ENCODE data around the gene NTNG2.

The NTNG2 gene

DNA sequence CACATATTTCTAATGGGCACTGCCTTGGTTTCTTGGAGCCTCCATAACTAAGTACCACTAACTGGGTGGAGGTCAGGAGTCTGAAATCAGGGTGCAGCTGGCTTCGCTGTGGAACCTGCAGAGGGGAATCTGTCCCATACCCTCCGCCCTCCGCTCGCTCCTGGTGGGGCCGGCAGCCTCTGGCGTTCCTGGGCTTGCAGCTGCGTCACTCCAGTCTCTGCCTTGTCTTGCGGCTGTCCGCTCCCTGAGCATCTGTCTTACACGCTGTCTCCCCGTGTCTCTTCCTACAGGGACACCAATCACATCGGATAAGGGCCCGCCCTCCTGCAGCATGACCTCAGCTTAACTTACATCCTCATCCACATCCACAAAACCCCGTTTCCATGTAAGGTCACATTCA is 45.4 kb downstream of the NTNG2 start:
- H3K36me3 ChIP-seq: 0 out of 2 replicates have a peak, but pooled peaks cover 3% of the 10 kb centered on the region
- no peaks in the 10 kb centered on the region for H3K27me3 ChIP-seq
- no peak overlapping the region for H3K9ac ChIP-seq
- no peak overlapping the region for H3K27ac ChIP-seq
- peaks cover 22% of the 10 kb centered on the region for H3K4me1 ChIP-seq
- H3K4me3 ChIP-seq: no peak overlapping the region
- H3K4me2 ChIP-seq: no peak overlapping the region
- H4K20me1 ChIP-seq: peaks cover 40% of the 10 kb centered on the region
- TF ChIP-seq Cebpa-rat (IDR thresholded peaks at IDR 0.05): no peak
- peaks cover 8% of the 10 kb centered on the region for H3K9me3 ChIP-seq

DNA sequence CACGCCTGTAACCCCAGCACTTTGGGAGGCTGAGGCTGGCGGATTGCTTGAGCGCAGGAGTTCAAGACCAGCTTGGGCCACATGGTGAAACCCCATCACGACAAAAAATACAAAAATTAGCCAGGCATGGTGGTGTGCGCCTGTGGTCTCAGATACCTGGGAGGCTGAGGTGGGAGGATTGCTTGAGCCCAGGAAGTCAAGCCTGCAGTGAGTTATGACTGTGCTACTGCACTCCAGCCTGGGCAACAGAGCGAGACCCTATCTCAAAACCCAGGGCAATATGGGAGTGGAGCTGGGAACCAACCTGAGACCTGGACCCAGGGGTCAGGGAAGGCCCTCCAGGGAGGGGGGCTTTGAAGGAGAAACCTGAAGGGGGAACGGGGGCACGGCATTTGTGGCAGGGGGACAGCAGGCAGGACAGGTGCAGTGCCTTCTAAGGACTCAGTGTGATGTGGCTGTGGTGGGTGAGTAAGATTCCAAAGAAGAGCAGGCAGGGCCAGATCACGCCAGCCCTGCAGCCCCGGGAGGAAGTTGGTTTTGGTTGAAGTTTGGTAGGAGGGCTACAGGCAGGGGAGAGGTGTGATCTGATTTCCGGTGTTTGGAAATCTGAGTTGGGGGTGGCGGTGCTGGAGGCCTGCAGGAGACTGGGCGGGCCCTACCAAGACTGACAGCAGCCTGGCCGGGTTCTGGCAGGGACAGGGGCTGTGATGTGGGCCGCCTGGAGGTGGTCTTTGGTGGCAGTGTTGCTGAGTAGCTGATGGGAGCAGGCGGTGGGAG is 46.2 kb downstream of the NTNG2 start:
- no peak for TF ChIP-seq Cebpa-rat (IDR thresholded peaks at IDR 0.05)
- no peak overlapping the region for H3K4me2 ChIP-seq
- H3K27ac ChIP-seq: no peak overlapping the region
- peaks cover 8% of the 10 kb centered on the region for H3K9me3 ChIP-seq
- H3K27me3 ChIP-seq: no peaks in the 10 kb centered on the region
- 0 out of 2 replicates have a peak, but pooled peaks cover 3% of the 10 kb centered on the region for H3K36me3 ChIP-seq
- H3K9ac ChIP-seq: no peak overlapping the region
- H3K4me1 ChIP-seq: peaks cover 19% of the 10 kb centered on the region
- no peak overlapping the region for H3K4me3 ChIP-seq
- peaks cover 32% of the 10 kb centered on the region for H4K20me1 ChIP-seq

DNA sequence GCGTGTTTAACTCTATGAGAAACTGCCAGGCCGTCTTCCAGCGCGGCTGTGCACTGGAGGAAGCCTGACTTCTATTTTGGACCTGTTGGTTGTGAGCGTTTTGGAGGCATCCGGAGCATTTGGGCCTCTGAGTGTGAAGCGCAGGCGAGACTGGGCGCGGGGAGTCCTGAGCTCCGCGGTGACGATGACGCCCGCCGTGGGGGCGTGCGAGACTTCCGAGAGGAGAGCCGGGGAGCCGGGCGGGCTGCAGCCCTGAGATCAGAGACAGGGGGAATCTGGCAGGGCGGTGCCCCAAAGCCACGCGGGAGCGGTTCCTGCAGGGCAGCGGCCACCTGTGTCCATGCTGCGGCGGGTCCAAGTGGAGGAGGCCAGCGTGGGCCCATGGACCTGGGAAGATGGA is 47.4 kb downstream of the NTNG2 start:
- H3K36me3 ChIP-seq: 0 out of 2 replicates have a peak, but pooled peaks cover 3% of the 10 kb centered on the region

DNA sequence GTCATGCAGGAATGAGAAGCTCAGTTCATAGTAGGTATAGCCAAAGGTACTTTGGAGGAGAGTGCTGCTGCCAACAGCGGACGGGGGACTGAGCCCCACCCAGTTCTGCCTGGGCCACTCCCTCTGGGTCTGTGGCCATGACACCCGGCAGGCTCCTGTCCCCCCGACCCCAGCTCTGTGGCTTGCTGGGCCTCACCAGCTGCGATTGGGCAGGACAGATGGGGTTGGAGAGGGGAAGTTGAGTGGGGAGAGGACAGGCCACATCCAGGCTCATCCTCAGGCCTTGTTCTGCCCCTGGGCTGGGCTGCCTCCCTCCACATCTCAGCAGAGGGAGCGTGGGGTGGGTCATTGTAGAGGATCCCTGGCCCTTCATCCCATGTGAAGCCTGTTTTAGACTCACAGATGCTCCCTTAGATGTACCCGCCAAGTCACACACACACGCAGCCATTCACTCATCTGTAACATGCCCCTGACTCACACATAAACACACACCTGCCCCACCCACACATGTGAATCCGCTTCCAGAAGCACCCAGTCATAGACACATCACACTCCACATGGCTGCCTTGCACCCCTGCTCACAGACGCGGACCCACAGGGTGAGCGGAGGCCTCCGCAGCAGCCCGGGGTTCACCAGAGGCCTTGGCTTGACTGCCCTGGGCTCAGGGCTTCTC is 48.8 kb downstream of the NTNG2 start:
- H3K4me1 ChIP-seq: peaks cover 35% of the 10 kb centered on the region
- TF ChIP-seq Cebpa-rat (IDR thresholded peaks at IDR 0.05): no peak
- no peaks in the 10 kb centered on the region for H3K36me3 ChIP-seq
- peak overlapping the region; percentile 63 for H3K4me2 ChIP-seq
- H3K4me3 ChIP-seq: no peak overlapping the region
- peaks cover 38% of the 10 kb centered on the region; the same call in 1 of the 2 replicates for H4K20me1 ChIP-seq
- no peak overlapping the region for H3K27ac ChIP-seq
- H3K9ac ChIP-seq: no peak overlapping the region
- H3K9me3 ChIP-seq: no peaks in the 10 kb centered on the region
- H3K27me3 ChIP-seq: no peaks in the 10 kb centered on the region

More for the DNA sequence above, 47.4 kb downstream of the NTNG2 start:
- H3K4me1 ChIP-seq: peaks cover 31% of the 10 kb centered on the region
- no peak overlapping the region for H3K27ac ChIP-seq
- no peak for TF ChIP-seq Cebpa-rat (IDR thresholded peaks at IDR 0.05)
- no peak overlapping the region for H3K4me2 ChIP-seq
- H4K20me1 ChIP-seq: peaks cover 38% of the 10 kb centered on the region; the same call in 1 of the 2 replicates
- no peak overlapping the region for H3K9ac ChIP-seq
- H3K9me3 ChIP-seq: peaks cover 8% of the 10 kb centered on the region
- no peak overlapping the region for H3K4me3 ChIP-seq
- H3K27me3 ChIP-seq: no peaks in the 10 kb centered on the region

DNA sequence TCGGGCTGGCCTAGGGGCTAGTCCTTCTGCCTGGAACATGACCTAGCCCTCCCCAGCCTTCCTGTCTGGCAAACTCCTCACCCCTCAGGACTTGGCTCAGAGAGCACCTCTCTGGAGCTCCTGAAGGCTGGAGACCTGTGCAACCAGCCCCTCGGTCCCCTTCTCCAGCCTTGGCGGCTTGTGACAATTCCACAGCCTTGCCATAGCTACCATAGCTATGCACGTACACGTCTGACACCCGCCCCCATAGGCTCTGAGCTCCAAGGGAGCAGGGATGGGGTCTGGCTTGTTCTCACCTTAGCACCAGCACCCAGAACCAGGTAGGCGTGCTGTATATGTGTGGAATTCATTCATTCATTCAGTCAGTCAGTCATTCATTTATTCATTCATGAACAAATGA is 49.7 kb downstream of the NTNG2 start:
- H3K9me3 ChIP-seq: no peaks in the 10 kb centered on the region
- H3K27me3 ChIP-seq: no peaks in the 10 kb centered on the region
- peaks cover 39% of the 10 kb centered on the region; the same call in 1 of the 2 replicates for H4K20me1 ChIP-seq
- H3K4me2 ChIP-seq: no peak overlapping the region
- H3K36me3 ChIP-seq: no peaks in the 10 kb centered on the region
- H3K4me3 ChIP-seq: no peak overlapping the region
- H3K4me1 ChIP-seq: peaks cover 35% of the 10 kb centered on the region
- H3K9ac ChIP-seq: no peak overlapping the region
- TF ChIP-seq Cebpa-rat (IDR thresholded peaks at IDR 0.05): no peak
- no peak overlapping the region for H3K27ac ChIP-seq

DNA sequence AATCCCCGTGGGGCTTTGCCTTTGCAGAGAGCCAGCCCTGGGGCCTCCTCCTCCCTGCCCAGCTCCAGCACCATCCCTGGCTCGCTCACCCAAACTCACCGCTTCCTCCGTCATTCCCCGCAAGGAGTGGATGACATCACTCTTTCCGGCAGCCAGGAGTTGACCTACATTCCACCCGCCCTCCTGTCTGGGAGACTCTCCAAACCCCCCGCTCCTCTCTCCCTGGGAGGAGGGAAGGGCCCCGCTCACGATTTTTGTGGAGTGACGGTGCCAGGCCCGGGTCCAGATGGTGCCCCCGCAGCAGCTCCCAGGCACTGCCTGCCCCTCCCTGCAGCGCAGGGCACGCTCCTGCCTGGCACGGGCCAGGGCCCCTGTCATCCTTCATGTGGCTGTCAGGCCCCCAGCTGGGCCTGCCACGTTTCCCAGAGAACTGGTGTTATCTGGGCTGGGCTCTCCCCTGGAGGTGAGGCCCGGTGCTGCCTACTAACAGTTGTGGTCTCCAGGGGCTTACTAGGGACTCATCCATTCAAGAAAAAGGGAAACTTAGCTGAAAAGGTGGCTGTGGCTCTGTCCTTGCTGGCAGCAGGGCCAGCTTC is 52.3 kb downstream of the NTNG2 start:
- Histone ChIP-seq H3K27me3 (no peaks in the 10 kb centered on the region), H3K4me2 (peak overlapping the region; percentile 71), H3K4me3 (no peak overlapping the region), H3K9me3 (no peaks in the 10 kb centered on the region), H4K20me1 (peaks cover 41% of the 10 kb centered on the region; the same call in 1 of the 2 replicates), H3K9ac (0 out of 2 replicates have a peak overlapping the region, but pooled peaks have one; percentile 29), H3K36me3 (no peaks in the 10 kb centered on the region), H3K27ac (peak overlapping the region; percentile 48; the same call in 1 of the 2 replicates), H3K4me1 (peaks cover 46% of the 10 kb centered on the region)
- TF ChIP-seq Cebpa-rat (IDR thresholded peaks at IDR 0.05): no peak

DNA sequence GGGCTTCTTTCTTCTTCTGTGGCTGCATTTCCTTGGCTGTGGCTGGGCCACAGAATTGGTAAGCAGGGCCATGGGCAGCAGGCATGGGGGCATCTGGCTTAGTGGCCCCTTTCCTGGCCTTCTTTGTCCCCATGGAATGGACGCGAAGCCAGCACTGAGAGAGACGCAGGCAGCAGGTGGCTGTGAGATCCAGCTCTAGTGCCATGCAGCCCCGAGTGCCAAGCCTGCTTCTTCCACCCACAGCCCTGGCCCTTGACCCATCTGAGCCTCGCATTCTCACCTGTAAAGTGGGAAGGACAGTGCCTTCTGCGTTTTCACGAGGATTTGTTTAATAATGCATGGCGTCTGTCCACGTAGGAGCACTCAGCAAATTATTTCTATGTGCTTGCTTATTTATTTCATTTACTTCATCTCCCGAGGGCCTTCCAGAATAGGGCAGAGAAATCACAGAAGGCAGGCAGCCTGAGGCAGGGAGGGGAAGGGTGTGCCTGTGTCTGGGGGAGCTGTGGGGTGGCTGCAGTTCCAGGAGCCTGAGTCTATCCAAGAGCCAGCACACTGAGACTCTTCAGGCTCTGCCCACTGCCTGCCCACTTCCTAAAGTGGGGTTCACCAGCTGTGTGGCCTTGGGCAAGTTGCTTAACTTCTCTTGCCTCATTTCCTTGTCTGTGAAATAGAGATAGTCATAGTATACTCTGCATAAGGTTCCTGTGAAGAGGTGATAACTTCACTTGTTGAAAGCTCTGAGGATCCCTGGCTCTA is 55.2 kb downstream of the NTNG2 start:
- no peaks in the 10 kb centered on the region for H3K9me3 ChIP-seq
- H3K4me1 ChIP-seq: peaks cover 32% of the 10 kb centered on the region
- no peaks in the 10 kb centered on the region for H3K36me3 ChIP-seq
- H3K9ac ChIP-seq: no peak overlapping the region
- no peak for TF ChIP-seq Cebpa-rat (IDR thresholded peaks at IDR 0.05)
- H3K4me3 ChIP-seq: no peak overlapping the region
- H3K4me2 ChIP-seq: no peak overlapping the region
- H3K27me3 ChIP-seq: no peaks in the 10 kb centered on the region
- no peak overlapping the region for H3K27ac ChIP-seq
- H4K20me1 ChIP-seq: peaks cover 21% of the 10 kb centered on the region; the same call in 1 of the 2 replicates

DNA sequence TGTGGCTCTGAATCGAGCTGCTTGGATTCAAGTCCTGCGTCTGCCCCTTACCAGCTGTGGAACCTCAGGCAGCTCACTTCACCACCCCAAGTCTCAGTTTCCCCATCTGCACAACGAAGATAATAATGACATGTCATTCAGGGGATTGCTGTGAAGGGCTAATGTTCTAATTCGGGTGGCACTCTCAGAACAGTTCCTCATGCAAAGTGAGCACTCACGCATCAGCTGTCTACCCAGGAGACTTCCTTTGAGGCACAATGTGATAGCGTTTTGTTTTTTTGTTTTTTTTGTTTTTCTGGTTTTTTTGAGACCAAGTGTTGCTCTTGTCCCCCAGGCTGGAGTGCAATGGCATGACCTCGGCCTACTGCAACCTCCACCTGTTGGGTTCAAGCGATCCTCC is 56.4 kb downstream of the NTNG2 start:
- no peaks in the 10 kb centered on the region for H3K9me3 ChIP-seq
- no peak overlapping the region for H3K9ac ChIP-seq
- no peaks in the 10 kb centered on the region for H3K36me3 ChIP-seq
- H3K27ac ChIP-seq: no peak overlapping the region
- H3K4me3 ChIP-seq: no peak overlapping the region
- H3K27me3 ChIP-seq: no peaks in the 10 kb centered on the region
- TF ChIP-seq Cebpa-rat (IDR thresholded peaks at IDR 0.05): no peak
- H3K4me2 ChIP-seq: peak overlapping the region; percentile 3; the same call in 1 of the 2 replicates
- peaks cover 39% of the 10 kb centered on the region for H3K4me1 ChIP-seq
- H4K20me1 ChIP-seq: peaks cover 20% of the 10 kb centered on the region; the same call in 1 of the 2 replicates

DNA sequence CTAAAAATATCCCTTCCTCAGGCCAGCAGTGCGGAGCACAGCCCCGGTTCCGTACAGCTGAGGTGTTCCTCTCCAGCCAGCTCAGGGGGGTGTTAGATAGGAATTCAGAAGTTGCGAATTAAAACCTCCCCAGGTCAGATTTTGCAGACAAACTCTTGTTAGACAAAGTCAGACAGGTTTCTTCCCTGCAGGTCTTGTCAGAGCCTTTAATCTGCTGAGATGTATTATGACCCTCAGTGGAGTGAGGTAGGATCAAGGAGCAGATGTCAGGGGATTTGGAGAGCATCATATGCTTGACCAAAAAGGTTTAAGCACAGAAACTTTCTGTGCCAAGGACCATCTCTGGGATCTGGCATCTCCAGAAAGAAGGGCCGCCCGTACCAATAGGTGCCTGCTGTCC is 60.1 kb downstream of the NTNG2 start:
- Histone ChIP-seq H3K36me3 (peaks cover 2% of the 10 kb centered on the region; the same call in 1 of the 2 replicates), H3K4me2 (no peak overlapping the region), H3K9ac (no peak overlapping the region), H3K4me1 (peaks cover 51% of the 10 kb centered on the region), H3K4me3 (no peak overlapping the region), H3K27me3 (no peaks in the 10 kb centered on the region), H4K20me1 (peaks cover 18% of the 10 kb centered on the region; the same call in 1 of the 2 replicates), H3K27ac (no peak overlapping the region), H3K9me3 (no peaks in the 10 kb centered on the region)
- no peak for TF ChIP-seq Cebpa-rat (IDR thresholded peaks at IDR 0.05)
